HL-60/S4 (cell line): ENCODE data around the gene MLC1.

ENCODE experiments used
- in situ Hi-C: fragments of 300-500 bp; cut with MboI; formaldehyde crosslinking; loops from 2 replicates; pipeline ENCODE4 v1.14.3; 2022; ENCODE audit warnings: low sequenced_read_pairs

Gene MLC1

GRCh38 chr22:50039669-50040443, 45.4 kb downstream of the MLC1 start:
- in situ Hi-C loops, result no loop called here

DNA sequence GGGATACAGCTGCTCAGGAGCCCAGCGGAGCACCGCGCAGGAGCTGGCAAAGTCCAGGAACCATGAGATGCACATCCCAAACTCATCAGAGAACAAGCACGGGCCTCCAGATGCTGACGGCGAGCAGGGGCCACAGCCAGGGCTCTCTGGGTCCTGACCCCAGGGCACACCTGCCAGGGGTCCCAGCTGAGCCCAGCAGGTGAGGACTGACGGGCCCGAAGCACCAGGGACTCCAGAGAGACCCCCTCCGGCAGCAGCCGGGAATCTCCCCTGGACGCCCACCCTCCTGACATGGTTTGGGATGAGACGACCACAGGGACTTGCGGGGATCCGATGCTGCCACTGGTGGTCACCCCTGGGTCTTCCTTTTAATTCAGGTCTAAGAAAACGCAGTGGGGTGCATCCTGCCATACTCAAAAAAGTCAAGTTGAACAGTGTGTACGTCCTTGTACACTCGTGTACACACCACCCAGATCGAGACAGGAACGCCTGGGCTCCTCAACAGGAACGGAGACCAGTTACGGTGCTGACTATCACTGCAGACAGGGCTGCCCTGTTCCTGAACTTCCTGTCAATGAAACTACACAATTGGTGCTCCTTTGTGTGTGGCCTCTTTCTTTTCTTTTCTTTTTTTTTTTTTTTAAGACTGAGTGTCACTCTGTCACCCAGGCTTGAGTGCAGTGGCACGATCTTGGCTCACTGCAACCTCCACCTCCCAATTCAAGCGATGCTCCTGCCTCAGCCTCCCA, 49.1 kb downstream of the MLC1 start:
- in situ Hi-C loops, result no loop called here

GRCh38 chr22:50035131-50035881, 49.9 kb downstream of the MLC1 start:
- in situ Hi-C loops, result no loop called here

- in situ Hi-C loops, result loop anchor here (5.0 kb wide), 2 partner anchors 102 to 267 kb away; no protein-coding TSS in a partner anchor
Observed at GRCh38 chr22:50034126-50035081, 50.8 kb downstream of the MLC1 start.

- in situ Hi-C loops, result loop anchor here (5.0 kb wide), 2 partner anchors 101 to 266 kb away; no protein-coding TSS in a partner anchor
Observed at GRCh38 chr22:50032941-50033601, 52.2 kb downstream of the MLC1 start.

- in situ Hi-C loops, result loop anchor here (5.0 kb wide), 2 partner anchors 100 to 265 kb away; no protein-coding TSS in a partner anchor
Observed at GRCh38 chr22:50032109-50032871, 52.9 kb downstream of the MLC1 start.

GRCh38 chr22:50031189-50032091, 53.8 kb downstream of the MLC1 start:
- in situ Hi-C loops, result loop anchor here (5.0 kb wide), 2 partner anchors 99 to 264 kb away; no protein-coding TSS in a partner anchor

- in situ Hi-C loops, result loop anchor here (5.0 kb wide), 2 partner anchors 98 to 263 kb away; no protein-coding TSS in a partner anchor
Observed at GRCh38 chr22:50030297-50031188, 54.7 kb downstream of the MLC1 start.

DNA sequence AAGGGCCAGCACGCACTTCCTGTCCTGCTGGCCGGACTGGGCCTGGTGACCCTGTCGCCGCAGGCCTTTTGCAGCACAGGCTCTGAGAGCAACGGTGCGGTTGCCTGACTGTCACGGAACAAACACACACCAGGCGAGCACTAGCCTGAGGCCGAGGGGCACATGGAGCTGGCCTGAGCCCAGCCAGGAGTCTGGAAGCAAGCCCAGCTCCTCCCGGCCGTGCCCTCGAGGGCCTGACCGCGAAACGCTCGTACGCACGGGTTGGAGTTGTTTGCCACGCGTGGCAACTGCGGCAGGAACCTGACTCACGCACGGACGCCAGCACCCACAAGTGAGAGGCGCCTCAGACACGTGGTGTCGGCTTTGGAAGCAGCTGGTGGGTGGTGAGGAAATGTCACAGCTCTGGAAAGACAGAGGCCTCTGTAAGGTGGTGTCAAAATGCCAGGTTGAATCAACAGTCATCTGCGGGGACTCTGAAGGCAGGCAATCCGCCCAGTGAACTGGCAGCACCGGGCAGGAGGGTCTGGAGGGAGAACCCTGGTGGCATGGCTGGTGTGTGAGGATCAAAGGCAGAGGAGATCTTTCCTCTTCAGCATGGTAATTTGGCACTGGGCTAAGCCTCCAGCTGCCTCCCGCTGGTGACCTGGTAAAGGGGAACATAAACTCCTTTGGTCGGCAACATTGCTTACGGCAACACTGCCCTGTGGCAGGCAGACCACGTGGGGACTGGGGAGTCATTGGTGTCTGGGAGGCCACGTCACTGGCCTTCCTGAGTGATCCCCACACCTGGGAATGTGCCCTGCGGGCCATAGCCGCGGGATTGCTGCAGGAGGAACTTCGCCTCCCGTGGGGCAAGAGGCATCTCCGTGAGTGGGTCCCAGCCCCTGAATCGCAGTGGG, 57.3 kb downstream of the MLC1 start:
- in situ Hi-C loops, result no loop called here

GRCh38 chr22:50025993-50026392, 59.2 kb downstream of the MLC1 start:
- in situ Hi-C loops, result no loop called here

DNA sequence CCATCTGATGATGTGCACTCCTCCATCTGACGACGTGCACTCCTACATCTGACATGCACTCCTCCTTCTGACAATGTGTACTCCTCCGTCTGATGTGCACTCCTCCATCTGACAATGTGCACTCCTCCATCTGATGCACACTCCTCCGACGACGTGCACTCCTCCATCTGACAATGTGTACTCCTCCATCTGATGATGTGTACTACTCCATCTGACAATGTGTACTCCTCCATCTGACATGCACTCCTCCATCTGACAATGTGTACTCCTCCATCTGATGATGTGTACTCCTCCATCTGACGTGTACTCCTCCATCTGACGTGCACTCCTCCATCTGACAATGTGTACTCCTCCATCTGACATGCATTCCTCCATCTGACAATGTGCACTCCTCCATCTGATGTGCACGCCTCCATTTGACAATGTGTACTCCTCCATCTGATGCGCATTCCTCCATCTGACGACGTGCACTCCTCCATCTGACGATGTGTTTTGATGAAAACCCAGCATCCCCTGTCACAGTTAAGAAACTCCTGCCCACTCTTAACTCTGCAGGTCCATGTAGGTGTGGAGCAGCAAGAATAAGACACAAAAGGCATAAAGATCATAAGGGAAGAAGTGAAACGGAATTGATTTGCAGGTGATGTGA, 62.9 kb downstream of the MLC1 start:
- in situ Hi-C loops, result no loop called here

DNA sequence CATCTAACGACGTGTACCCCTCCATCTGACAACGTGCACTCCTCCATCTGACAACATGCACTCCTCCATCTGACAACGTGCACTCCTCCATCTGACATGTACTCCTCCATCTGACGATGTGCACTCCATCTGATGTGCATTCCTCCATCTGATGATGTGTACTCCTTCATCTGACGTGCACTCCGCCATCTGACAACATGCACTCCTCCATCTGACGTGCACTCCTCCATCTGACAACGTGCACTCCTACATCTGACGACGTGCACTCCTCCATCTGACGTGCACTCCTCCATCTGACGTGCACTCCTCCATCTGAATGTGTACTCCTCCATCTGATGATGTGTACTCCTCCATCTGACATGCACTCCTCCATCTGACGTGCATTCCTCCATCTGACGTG, 64.6 kb downstream of the MLC1 start:
- in situ Hi-C loops, result no loop called here

DNA sequence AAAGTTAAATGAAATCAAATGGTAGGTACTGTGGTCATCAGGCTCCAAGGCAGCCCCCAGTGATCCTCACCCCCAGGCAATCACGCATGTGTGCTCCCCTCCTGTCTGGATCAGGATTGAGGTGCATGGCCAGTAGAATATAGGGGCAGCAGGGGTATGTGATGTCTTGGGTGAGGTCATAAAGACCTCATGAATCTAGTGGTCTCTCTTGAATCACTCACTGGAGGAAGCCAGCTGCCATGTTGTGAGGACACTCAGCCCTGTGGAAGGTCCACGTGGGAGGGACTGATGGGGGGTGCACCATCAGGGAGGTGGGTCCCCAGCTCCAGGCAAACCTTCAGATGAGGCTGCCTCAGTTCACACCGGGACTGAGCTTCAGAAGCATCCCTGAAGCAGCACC, 65.9 kb downstream of the MLC1 start:
- in situ Hi-C loops, result no loop called here

GRCh38 chr22:50018608-50019285, 66.5 kb downstream of the MLC1 start:
- in situ Hi-C loops, result no loop called here
